Activated naive CD8-positive, alpha-beta T cell (primary cell): ENCODE data around the gene TPSG1.
"Not testable (repeated sequence)": the region's sequence is repeated elsewhere in the genome, so short reads cannot be mapped to it uniquely, and the experiment has no call there.

ENCODE experiments used
- H3K27ac Mint-ChIP-seq: one replicate; pipeline ENCODE4 v1.8.0; 2021; ENCODE audit warnings: mixed read lengths
- H3K27me3 Mint-ChIP-seq: one replicate; pipeline ENCODE4 v1.8.0; 2021; ENCODE audit warnings: mixed read lengths
- H3K36me3 Mint-ChIP-seq: one replicate; pipeline ENCODE4 v1.8.0; 2021; ENCODE audit warnings: mixed read lengths
- H3K4me1 Mint-ChIP-seq: one replicate; pipeline ENCODE4 v1.8.0; 2021; ENCODE audit warnings: low read depth, mixed read lengths
- H3K4me3 Mint-ChIP-seq: one replicate; pipeline ENCODE4 v1.8.0; 2021; ENCODE audit warnings: mild to moderate bottlenecking, mixed read lengths
- H3K9me3 Mint-ChIP-seq: one replicate; pipeline ENCODE4 v1.8.0; 2021; ENCODE audit warnings: low read depth, mixed read lengths

Gene TPSG1

GRCh38 chr16:1225051-1225451 is at the start of gene TPSG1:
Gene TPSG1, minus strand, starts transcription at chr16:1225268. Its CDS starts 16 bp downstream, at chr16:1225252.
- no peak within 1 kb of the TSS for H3K4me3 Mint-ChIP-seq
- no peaks in the 10 kb centered on the region for H3K4me1 Mint-ChIP-seq
- no peaks in the 10 kb centered on the region for H3K27me3 Mint-ChIP-seq
- no peaks in the 10 kb centered on the region for H3K36me3 Mint-ChIP-seq
- H3K9me3 Mint-ChIP-seq: no peaks in the 10 kb centered on the region
- H3K27ac Mint-ChIP-seq: no peak within 1 kb of the TSS

GRCh38 chr16:1274767-1275166 is 49.7 kb upstream of the TPSG1 start:
- peaks cover 3% of the 10 kb centered on the region for H3K27me3 Mint-ChIP-seq
- H3K27ac Mint-ChIP-seq: no peak overlapping the region
- no peaks in the 10 kb centered on the region for H3K9me3 Mint-ChIP-seq
- H3K4me3 Mint-ChIP-seq: no peak overlapping the region
- H3K36me3 Mint-ChIP-seq: no peaks in the 10 kb centered on the region
- H3K4me1 Mint-ChIP-seq: peaks cover 6% of the 10 kb centered on the region

DNA sequence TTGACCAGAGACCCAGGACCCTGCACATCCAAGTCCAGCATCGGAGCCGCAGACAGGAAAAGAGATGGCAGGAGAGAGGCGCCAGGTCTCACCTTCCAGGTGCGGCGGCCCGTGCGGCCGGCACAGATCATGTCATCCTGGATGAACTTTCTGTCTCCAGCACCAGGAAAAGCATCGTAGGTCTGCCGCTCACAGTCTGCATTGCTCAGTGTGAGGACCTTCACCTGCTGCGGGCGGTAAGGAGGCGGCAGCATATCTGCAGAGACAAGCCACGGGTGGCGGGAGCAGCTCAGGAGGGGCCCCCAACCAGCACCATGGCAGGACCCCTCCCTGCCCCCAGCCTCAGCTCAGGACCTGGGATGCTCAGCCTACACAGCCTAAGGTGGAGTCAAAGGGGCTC is 48.7 kb upstream of the TPSG1 start:
- no peak overlapping the region for H3K4me3 Mint-ChIP-seq
- peaks cover 6% of the 10 kb centered on the region for H3K4me1 Mint-ChIP-seq
- no peaks in the 10 kb centered on the region for H3K36me3 Mint-ChIP-seq
- H3K27ac Mint-ChIP-seq: no peak overlapping the region
- no peaks in the 10 kb centered on the region for H3K9me3 Mint-ChIP-seq
- H3K27me3 Mint-ChIP-seq: peaks cover 3% of the 10 kb centered on the region

DNA sequence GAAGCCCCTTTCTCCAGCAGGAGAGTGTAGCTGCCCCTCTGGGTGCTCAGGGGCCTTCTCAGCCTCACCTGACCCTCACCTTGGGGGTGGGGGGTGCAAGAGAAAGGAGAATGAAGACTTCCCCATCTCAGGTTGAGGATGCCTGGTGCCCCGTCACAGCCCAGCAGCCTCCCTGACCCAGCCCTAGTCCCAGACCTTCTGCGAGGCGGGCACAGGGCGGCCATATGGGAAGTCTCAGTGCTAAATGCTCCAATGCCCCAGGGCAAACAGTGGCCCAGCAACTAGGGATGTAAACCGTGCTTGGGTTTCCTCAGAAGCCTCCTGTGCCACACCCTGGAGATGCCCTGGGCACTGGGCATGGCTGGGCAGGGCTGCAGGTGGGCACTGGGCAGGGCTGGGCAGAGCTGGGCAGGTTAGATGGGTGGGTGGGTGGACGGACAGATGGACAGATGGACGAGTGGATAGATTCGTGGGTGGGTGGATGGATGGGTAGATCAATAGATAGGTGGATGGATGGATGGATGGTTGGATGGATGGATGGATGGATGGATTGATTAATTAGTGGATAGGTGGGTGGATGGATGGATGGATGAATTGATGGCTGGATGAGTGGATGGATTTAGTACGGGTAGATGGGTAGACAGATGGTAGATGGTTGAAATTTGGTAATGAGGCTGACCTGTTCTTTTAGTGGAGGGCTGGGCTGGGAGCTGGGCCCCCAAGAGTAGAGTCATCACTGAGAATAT is 47.6 kb upstream of the TPSG1 start:
- Mint-ChIP-seq H3K4me3 (no peak overlapping the region), H3K27me3 (peaks cover 3% of the 10 kb centered on the region), H3K36me3 (no peaks in the 10 kb centered on the region), H3K9me3 (no peaks in the 10 kb centered on the region), H3K27ac (no peak overlapping the region), H3K4me1 (peaks cover 6% of the 10 kb centered on the region)

DNA sequence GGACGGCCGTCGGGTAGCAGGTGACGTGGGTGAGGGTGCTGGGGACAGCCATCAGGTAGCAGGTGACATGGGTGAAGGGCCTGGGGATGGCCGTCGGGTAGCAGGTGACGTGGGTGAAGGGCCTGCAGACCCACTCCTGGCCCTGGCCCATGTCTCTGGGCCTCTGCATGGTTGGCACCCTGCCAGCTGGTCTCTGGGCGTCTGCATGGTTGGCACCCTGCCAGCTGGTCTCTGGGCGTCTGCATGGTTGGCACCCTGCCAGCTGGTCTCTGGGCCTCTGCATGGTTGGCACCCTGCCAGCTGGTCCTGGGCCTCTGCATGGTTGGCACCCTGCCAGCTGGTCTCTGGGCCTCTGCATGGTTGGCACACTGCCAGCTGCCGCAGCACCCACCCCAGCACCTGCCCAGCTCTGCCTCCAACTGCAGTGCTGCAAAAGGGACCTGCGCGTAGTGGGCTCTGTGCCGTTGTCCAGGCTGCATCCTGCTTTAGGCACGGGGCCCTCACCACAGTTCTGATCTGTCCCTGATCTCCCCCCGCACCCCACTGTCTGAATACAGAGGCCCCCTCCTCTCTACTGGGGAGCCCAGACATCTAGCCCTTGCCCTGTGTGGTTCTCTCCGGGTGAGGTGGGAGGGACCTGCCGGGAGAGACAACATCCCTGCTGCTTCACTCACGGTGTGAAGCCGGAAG is 46.8 kb upstream of the TPSG1 start:
- H3K4me3 Mint-ChIP-seq: not testable (repeated sequence)

GRCh38 chr16:1271380-1271723 is 46.3 kb upstream of the TPSG1 start:
- H3K4me3 Mint-ChIP-seq: no peak overlapping the region
- no peak overlapping the region for H3K27ac Mint-ChIP-seq
- H3K9me3 Mint-ChIP-seq: no peaks in the 10 kb centered on the region
- no peaks in the 10 kb centered on the region for H3K36me3 Mint-ChIP-seq
- peaks cover 3% of the 10 kb centered on the region for H3K27me3 Mint-ChIP-seq
- H3K4me1 Mint-ChIP-seq: peaks cover 6% of the 10 kb centered on the region

More for the DNA sequence above, 46.8 kb upstream of the TPSG1 start:
- not testable (repeated sequence) for H3K36me3 Mint-ChIP-seq, H3K27ac Mint-ChIP-seq, H3K27me3 Mint-ChIP-seq, H3K4me1 Mint-ChIP-seq, H3K9me3 Mint-ChIP-seq

DNA sequence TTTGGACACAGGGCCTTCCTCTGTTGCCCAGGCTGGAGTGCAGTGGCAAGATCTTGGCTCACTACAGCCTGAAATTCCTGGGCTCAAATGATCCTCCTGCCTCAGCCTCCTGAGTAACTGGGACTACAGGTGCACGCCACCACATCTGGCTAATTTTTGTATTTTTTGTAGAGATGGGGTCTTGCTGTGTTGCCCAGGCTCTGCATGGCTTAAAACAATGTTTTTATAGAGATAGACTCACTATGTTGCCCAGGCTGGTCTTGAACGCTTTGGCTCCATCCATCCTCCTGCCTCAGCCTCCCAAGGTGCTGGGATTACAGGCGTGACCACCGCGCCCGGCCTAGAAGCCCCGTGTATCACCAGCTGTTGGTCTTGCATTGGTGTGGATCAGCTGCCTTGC is 44.4 kb upstream of the TPSG1 start:
- H3K36me3 Mint-ChIP-seq, H3K27ac Mint-ChIP-seq, H3K27me3 Mint-ChIP-seq, H3K4me1 Mint-ChIP-seq, H3K9me3 Mint-ChIP-seq, H3K4me3 Mint-ChIP-seq: not testable (repeated sequence)

DNA sequence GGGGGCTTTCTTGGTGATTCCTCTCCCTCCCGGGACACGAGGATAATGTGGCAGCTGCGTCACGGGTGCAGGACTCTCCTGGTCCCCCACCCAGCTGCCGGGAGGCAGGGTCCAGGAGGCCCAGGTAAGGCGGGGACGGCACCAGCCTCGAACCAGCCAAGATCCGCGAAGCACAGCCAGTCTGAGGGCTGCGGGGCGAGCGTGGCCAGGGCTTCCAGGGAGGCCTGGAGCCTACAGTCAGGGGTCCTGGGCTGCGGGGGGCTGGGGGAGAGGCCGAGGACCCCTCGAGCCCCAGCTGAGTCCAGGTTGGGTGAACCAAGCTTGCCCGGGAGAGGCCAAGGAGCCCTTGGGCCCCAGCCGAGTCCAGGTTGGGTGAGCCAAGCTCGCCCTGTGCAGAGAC is 40.8 kb upstream of the TPSG1 start:
- peaks cover 2% of the 10 kb centered on the region for H3K27me3 Mint-ChIP-seq
- no peaks in the 10 kb centered on the region for H3K9me3 Mint-ChIP-seq
- no peak overlapping the region for H3K27ac Mint-ChIP-seq
- no peaks in the 10 kb centered on the region for H3K4me1 Mint-ChIP-seq
- H3K36me3 Mint-ChIP-seq: no peaks in the 10 kb centered on the region
- no peak overlapping the region for H3K4me3 Mint-ChIP-seq

DNA sequence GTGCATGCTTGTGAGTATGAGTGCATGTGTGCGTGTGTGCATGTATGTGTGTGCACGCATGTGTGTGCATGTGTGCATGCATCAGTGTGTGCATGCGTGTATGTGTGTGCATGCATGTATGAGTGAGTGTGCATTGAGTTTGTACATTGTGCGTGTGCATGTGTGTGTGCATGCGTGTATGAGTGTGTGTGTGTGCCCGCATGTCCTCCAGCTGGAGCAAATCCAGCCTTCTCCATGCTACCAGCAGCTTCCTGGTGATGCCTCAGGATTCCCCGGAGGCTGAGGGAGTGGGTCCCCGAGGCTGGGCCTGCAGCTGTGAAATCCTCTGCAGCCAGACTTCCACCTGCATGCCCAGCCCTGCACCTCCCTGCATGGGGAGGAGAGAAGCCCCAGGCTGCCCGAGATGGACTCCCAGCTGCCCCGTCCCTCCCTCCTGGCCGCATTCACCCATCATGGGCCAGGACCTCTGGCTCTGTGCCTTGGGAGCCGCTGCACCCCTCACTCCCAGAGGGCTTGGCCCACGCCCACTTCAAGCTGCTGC is 40.1 kb upstream of the TPSG1 start:
- Mint-ChIP-seq H3K36me3 (no peaks in the 10 kb centered on the region), H3K9me3 (no peaks in the 10 kb centered on the region), H3K27me3 (peaks cover 2% of the 10 kb centered on the region), H3K27ac (no peak overlapping the region), H3K4me1 (no peaks in the 10 kb centered on the region), H3K4me3 (no peak overlapping the region)

- no peaks in the 10 kb centered on the region for H3K36me3 Mint-ChIP-seq
- H3K4me3 Mint-ChIP-seq: no peak overlapping the region
- no peak overlapping the region for H3K27ac Mint-ChIP-seq
- no peaks in the 10 kb centered on the region for H3K4me1 Mint-ChIP-seq
- no peaks in the 10 kb centered on the region for H3K9me3 Mint-ChIP-seq
- peaks cover 2% of the 10 kb centered on the region for H3K27me3 Mint-ChIP-seq
Observed at GRCh38 chr16:1264345-1265089, 39.4 kb upstream of the TPSG1 start.

GRCh38 chr16:1263591-1264344 is 38.7 kb upstream of the TPSG1 start:
- H3K9me3 Mint-ChIP-seq: no peaks in the 10 kb centered on the region
- peaks cover 5% of the 10 kb centered on the region for H3K4me1 Mint-ChIP-seq
- peaks cover 2% of the 10 kb centered on the region for H3K27me3 Mint-ChIP-seq
- H3K36me3 Mint-ChIP-seq: no peaks in the 10 kb centered on the region
- no peak overlapping the region for H3K27ac Mint-ChIP-seq
- no peak overlapping the region for H3K4me3 Mint-ChIP-seq

GRCh38 chr16:1262846-1263221 is 37.8 kb upstream of the TPSG1 start:
- Mint-ChIP-seq H3K4me1 (peaks cover 5% of the 10 kb centered on the region), H3K9me3 (no peaks in the 10 kb centered on the region), H3K4me3 (no peak overlapping the region), H3K36me3 (no peaks in the 10 kb centered on the region), H3K27ac (no peak overlapping the region), H3K27me3 (peaks cover 2% of the 10 kb centered on the region)

DNA sequence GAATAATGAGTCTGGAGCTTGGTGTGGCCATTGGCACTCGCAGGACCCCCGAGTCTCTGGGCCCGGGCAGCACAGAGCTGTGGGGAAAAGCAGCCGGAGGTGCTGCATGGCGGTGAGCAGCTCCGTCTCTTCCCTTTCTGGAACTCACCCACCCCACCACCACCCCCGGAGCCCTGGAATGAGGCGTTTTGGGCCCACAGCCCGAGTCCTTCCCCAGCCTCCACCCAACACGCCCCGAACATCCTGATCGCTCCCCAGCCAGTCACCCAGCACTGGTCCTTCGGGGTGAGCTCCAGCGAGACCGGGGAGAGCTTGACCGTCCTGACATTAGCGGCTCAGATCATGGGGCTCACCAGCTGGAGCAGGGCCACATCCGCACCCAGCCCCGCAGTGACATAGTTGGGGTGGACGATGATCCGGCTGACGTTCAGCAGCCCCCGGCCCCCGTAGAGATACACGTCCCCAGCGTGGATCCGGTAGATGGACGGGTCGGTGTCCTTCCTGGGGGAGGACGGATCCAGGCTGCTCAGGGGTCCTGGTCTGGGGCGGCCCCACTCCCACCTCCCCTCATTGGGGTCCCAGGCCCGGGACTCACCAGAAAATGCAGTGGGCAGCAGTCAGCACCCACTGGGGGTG is 37.3 kb upstream of the TPSG1 start:
- no peak overlapping the region for H3K27ac Mint-ChIP-seq
- peaks cover 5% of the 10 kb centered on the region for H3K4me1 Mint-ChIP-seq
- H3K4me3 Mint-ChIP-seq: no peak overlapping the region
- H3K9me3 Mint-ChIP-seq: no peaks in the 10 kb centered on the region
- H3K36me3 Mint-ChIP-seq: no peaks in the 10 kb centered on the region
- peaks cover 2% of the 10 kb centered on the region for H3K27me3 Mint-ChIP-seq

- H3K27me3 Mint-ChIP-seq: peaks cover 2% of the 10 kb centered on the region
- H3K9me3 Mint-ChIP-seq: no peaks in the 10 kb centered on the region
- no peaks in the 10 kb centered on the region for H3K36me3 Mint-ChIP-seq
- no peak overlapping the region for H3K4me3 Mint-ChIP-seq
- no peak overlapping the region for H3K27ac Mint-ChIP-seq
- H3K4me1 Mint-ChIP-seq: peaks cover 5% of the 10 kb centered on the region
Observed at GRCh38 chr16:1261131-1261892, 36.2 kb upstream of the TPSG1 start.
